COLO829 (cell line): ENCODE data around the gene SNHG17.
A peak's percentile ranks its signal among the peaks of the same experiment; 100 is the strongest.
"Not testable (repeated sequence)": the region's sequence is repeated elsewhere in the genome, so short reads cannot be mapped to it uniquely, and the experiment has no call there.

Source experiments
- DNase-seq: peaks from one replicate; pipeline ENCODE4 v3.0.0; 2012; ENCODE audit warnings: low spot score

Gene SNHG17

DNA sequence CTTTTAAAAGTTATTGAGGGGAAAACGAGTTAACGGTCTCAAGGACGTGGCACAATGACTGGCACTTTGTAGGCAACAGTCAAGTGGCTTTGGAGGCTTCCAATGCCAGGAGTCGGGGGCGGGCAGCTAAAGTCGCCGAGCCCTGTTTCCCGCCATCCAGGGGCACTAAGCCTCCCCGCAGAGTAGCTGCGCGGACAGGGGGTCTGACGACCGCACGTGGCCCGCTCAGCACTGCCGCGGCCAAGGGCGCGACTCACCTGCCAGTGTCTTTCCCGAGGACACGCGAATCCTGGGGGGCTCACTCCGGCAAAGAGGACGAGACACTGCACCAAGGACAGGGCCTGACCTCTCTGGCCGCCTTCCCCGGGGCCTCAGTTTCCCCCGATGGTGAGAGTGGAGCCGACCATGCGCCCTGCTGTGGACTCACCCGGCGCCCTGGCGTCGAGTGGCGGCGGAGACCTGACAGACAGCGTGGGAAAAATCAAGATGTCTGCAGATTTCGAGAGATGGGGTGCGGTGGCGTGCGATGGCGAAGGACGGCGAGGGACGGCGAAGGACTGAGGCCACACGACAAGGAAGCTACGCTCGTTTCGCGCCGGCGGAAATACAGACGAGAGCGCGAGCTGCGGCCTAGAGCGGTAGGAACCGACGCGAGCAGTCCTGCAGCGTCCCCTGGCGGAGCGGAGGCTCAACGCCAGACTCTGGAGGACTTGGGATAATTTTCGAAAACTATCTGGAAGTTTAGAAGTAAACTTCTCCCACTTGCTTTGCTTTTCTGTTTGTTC is at the start of gene SNHG17:
SNHG17 (minus strand) TSS at position 559 of the 785 bp plus-strand sequence.
- DNase-seq, result peak; percentile 59

DNA sequence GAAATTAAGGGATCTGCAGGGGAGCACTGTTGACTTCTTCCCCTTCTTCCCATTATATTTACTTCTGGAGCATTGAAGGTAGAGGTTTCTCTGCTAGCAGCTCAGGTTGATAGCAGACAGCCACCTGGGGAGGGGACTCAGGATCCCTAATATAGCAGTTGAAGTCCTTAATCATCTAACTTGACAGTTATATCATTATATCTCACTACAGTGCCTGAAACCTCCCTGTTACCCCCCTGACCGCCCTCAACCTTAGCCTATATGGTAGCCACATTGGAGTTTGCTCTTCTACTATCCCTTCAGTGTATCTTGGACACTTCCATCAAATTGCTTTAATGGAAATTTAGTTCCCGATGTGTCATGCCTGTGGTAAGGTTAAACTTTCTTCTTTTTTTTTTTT is 44.5 kb upstream of the SNHG17 start:
- DNase-seq, result no peak

DNA sequence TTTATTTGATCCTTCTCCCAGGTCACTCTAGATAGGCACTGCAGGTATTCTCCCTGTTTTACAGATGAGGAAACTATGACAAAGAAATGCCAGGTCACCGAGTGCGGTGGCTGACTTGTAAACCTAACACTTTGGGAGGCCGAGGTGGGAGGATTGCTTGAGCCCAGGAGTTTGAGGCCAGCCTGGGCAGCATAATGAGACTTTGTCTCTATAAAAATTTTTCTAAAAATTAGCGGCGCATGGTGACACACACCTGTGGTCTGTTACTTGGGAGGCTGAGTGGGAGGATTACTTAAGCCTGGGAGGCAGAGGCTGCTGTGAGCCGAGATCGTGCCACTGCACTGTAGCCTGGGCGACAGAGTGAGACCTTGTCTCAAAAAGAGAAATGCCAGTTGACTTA is 42.6 kb upstream of the SNHG17 start:
- no peak for DNase-seq

DNA sequence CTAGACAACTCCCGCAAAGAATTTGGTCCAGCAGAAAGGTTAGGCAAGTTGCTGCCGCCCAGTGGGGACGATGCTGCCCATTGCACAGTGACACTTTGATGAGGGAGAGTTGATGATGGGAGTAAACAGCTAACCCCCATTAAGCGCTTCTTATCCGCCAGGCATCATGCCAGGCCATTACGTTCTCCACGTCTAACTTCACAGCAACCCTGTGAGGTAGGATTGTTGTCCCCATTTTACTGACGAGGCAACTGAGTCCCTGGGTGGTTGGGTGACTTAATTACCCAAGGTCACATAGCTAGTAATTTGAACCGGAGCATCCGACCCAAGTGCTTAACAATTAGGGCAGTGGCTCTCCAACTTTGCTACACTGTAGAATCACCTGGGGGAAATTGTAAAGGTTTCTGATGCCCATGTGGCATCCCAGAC is 38.3 kb upstream of the SNHG17 start:
- DNase-seq, result no peak

DNA sequence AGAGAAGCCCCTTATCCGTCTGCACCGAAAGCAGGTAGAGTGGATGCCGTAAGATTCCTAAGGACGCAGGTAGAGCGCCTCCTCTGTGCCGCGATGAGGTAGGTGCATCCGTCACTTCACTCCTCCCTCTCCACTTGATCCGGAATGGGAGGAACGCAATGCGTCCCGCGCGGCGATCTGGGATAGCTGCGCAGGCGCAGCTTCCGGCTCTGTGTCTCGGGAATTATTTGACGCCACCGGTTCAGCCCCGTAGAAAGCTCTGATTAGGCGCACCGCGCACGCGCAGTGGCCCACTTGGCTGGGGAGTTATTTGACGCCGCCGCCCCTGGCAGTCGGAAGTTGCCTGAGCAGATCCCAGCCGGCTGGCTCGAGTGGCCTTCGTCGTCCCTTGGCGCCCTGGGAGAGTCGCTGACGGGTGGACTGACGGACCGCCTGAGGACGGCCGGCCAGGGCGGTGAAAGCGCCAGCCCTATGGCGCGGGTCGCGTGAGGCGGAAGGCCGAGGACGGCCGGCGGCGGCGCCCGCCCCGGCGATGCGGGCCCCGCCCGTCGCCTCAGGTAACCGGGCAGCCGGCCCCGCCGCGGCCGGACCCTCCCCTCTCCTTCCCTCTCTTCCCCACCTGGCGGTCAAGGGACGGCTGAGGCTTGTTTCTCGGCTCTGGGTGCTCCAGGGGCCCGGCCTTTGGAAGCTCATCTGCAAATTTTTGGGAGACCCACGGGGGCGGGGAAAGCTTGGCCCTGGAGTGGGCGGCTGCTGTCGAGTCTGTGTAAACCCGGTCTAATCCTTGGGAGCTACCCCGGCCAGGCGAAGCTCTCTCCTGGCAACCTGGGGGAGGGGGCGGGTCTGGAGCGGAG is 37.6 kb upstream of the SNHG17 start, which contains the start of gene RALGAPB:
RALGAPB (plus strand) TSS at position 331 of the 854 bp plus-strand sequence. CDS start 15,590 bp downstream, outside the sequence.
- DNase-seq, result peak; percentile 99

DNA sequence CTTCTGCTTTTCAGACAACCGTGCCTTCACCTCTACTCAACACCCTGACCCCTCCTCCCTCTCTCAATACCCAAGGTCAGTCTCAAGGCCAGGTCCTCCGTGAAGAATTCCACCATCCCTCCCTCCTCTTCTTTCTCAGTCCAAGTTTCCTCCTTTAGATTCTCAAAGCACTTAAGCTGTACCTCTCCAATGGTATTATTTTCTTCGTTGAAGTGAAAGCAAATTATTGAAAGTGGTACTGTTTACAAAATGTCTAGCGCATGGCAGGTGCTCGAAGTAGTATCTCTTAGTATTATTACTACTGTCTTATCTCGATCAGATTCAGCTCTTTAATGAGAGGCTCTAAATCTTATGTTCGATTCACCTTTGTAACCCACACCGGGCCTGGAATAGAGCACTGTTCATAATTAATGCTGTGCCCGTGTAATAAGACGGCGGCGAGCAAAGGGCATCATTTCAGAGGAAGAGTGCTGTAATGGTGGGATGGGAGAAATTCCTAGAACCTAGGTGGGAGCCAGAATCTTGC is 36.9 kb upstream of the SNHG17 start:
- DNase-seq, result no peak

DNA sequence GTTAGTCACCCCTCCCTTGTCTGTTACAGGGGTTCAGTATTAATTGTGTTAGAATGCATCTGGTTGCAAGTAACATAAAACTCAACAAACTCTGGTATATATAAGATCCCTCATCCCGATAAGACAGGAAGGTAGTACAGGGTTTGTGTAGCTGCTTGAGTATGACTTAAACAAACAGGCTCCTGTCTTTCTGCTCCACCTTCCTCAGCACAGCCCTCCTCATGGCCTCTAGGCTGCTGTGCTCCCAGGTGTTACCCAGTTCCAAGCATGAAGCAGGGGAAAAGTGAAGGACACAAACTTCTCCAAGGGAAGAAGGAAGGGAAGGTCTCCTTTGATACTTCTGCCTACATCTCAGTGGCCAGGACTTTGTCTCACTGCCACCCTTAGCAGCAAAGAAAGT is 36.1 kb upstream of the SNHG17 start:
- DNase-seq, result no peak

DNA sequence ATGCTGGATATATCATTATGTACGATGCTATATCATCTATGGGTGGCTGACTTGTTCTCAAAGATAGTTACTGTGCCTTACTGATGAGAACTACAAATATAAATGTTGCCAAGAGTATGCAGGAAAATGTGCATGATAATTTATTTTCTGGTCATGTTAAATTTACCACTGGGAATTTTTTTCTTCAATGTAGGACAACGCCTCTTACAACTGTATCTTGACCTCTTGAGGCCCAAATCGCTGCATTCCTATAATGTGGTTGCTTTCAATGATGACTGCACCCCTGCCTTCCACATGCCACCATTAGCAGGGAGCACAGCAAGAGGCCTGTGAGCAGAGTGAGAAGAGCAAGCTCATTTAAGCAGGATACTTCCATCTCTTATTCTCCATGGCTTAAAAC is 31.9 kb upstream of the SNHG17 start:
- no peak for DNase-seq

DNA sequence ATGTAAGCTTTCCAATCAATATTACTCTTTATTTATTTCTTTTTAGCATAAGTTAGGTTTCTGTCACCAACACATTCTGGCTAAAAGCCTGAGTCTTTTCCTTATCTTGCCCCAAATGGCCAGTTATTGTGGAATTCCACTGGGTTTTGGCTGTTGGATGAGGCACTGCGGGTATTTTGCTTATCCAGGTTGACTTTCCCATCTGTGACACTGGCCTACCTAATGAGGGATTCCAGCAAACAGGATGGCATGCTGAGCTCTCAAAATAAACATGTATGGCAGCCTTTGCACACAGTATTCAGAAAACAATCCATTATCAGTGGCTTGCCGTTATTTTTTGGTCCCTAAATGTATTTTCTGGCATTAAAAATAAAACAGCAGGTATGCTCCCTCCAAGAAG is 31.0 kb upstream of the SNHG17 start:
- DNase-seq, result no peak

DNA sequence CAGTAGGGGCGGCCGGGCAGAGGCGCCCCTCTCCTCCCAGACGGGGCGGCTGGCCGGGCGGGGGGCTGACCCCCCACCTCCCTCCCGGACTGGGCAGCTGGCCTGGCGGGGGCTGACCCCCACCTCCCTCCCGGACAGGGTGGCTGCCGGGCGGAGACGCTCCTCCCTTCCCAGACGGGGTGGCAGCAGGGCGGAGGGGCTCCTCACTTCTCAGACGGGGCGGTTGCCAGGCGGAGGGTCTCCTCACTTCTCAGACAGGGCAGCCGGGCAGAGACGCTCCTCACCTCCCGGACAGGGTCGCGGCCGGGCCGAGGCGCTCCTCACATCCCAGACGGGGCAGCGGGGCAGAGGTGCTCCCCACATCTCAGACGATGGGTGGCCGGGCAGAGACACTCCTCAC is 26.4 kb upstream of the SNHG17 start:
- not testable (repeated sequence) for DNase-seq

DNA sequence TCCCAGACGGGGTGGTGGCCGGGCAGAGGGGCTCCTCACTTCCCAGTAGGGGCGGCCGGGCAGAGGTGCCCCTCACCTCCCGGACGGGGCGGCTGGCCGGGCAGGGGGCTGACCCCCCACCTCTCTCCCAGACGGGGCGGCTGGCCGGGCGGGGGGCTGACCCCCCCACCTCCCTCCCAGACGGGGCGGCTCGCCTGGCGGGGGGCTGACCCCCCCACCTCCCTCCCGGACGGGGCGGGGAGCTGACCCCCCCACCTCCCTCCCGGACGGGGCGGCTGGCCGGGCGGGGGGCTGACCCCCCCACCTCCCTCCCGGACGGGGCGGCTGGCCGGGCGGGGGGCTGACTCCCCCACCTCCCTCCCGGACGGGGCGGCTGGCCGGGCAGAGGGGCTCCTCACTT is 26.0 kb upstream of the SNHG17 start:
- DNase-seq, result not testable (repeated sequence)

DNA sequence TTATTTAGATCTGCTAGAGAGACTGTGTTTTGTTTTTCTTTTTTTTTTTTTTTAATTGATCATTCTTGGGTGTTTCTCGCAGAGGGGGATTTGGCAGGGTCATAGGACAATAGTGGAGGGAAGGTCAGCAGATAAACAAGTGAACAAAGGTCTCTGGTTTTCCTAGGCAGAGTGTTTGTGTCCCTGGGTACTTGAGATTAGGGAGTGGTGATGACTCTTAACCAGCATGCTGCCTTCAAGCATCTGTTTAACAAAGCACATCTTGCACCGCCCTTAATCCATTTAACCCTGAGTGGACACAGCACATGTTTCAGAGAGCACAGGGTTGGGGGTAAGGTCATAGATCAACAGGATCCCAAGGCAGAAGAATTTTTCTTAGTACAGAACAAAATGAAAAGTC is 25.5 kb upstream of the SNHG17 start:
- not testable (repeated sequence) for DNase-seq

DNA sequence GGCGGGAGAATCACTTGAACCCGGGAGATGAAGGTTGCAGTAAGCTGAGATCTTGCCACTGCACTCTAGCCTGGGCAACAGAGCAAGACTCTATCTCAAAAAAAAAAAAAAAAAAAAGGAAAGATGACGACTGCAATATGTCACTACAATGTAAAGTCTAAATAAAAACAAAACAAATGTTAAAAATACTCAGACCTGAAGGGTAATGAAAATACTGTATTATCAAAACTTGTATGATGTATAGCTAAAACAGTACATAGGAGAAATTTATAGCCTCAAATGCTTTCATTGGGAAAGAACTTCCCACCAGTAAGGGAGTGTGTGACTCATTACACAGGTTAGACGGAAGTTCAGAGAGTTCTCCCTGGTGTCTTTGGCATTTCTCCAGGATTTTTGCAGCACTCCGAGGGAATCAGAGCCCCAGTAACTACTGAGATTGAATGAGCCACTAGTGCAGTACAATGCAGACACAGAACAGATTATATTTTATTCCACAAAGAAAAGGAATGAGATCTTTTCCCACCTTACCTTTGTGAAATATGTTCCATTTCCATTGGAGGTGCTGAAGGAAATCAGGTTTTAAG is 25.0 kb upstream of the SNHG17 start:
- peak; percentile 59 for DNase-seq

DNA sequence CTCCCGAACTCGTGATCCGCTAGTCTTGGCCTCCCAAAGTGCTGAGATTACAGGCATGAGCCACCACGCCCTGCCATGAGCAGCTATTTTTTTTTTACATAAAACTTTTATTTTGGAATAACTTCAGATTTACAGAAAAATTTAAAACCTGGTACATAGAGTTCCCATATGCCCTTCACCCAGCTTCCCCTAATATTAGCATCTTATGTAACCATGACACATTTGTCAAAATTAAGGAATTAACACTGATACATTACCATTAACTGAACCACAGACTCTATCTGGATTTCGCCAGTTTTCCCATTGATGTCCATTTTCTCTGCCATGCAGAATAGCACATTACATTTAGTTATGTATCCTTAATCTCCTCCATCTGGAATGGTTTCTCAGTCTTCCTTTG is 23.2 kb upstream of the SNHG17 start:
- no peak for DNase-seq

DNA sequence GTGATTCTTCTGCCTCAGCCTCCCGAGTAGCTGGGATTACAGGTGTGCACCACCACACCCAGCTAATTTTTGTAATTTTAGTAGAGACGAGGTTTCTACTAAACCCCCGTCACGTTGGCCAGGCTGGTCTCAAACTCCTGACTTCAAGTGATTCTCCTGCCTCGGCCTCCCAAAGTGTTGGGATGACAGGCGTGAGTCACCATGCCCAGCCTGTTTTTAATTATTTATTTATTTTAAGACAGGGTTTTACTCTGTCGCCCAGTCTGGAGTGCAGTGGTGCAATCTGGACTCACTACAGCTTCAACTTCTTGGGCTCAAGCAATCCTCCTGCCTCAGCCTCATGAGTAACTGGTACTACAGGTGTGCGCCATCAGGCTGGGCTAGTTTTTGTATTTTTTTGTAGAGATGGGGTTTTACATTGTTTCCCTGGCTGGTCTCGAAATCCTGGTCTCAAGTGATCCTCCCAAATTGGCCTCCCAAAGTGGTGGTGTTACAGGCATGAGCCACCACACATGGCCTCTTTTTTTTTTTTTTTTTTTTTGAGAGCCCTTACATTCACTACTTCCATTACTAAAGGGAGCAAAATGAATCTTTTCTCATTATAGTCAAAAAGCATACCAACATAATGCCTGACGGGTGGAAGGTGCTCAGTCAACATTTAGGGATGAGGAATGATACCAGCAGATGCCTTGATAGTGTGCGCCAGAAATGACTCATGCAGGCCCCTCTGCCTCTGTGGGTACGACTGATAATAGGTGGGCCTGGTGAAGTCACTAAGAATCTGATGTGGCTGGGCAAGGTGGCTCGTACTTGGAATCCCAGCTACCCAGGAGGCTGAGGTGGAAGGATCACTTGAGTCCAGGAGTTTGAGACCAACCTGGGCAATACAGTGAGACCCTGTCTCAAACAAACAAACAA is 19.7 kb upstream of the SNHG17 start:
- no peak for DNase-seq

DNA sequence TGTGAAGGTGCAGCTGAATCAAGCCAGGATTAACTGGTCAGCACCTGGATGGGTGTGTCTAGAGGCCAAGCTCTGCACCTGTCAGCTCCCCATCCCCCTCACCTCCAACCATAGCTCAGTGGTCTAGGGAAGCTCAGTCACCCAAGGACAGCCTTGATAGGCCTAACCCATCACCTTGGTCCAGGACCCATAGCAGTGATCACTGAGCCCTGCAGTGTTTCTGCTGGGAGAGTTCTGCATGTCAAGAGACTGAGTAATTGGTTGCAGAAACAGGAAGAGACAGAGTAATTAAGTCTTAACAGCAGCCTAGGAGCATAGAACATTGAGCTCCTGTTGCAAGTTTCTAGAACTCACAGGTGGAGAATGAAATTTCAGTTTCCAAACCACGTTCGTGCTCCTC is 18.8 kb upstream of the SNHG17 start:
- no peak for DNase-seq

DNA sequence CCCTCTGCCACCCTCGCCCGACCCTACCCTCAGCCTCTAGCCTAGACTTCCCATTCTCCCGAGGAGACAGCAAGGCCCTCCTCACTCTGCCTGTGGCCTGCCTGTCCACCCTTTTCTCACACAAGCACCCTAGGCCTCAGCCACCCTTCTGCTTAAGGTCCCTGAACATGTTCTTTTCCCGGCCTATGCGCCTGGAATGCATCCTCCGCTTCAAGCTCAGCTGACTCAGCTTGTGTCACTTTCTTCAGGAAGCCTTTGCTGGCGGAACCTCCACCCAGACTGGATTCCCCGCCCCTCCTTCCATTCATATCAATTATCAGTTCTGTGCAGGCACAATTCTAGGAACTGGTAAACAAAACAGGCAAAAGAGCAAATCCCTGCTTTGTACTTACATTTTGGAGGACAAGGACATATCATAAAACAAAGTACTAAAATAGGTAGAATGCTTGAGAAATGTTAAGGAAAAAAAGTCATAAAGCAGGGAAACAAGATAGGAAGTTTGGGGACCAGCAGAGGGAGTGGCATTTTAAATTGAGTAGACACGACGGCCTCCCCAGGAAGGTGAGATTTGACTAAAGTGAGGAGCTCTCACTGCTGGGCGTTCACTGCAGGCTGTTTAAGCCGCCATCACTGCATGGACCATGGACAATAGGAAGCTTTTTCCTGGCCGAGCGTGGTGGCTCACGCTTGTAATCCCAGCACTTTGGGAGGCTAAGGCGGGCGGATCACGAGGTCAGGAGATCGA is 17.9 kb upstream of the SNHG17 start:
- no peak for DNase-seq

DNA sequence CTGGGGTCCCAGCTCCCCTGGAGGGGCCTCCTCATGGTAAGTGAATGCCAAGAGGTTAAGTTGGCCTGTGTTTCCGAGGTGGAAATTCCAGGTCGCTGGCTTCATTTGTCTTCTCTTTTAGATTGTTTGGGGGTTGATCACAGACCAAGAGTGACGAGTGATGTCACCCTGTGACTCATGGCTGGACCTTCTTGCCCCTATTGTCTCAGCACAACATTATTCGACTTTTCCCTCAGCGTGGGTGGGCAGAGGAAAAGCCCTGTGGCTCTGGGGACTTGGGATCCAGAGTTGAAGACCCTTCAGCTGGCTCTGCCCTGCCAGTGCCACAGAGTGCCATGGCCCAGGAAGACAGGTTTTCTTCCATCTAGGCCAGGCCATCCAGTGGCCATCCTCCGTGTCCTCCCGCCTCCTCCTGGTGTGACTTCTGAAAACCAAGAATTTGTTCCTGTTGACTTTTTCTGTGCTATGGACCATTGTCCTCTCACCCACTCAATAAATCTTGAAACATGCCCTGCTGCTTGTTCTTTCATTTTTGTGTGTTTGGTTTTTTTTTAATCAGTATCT is 15.4 kb upstream of the SNHG17 start:
- DNase-seq, result no peak

DNA sequence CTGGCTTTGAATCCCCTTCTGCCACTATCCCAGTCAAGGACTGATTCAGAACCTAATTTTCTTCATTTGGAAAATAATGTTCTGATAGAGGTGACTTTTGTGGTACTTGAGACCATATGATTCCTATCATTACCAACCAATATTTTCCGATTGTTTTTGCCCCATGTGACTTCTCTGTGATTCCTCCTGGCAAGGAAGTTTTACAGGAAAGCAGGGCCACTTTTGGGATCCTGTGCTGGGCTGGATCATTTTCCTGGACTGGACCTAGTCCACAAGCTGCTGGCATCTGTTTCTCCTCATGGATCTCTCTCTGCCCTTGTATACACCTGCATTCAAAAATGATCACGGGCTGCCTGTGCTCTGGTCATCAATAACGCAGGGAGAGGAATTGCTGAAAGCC is 13.9 kb upstream of the SNHG17 start:
- DNase-seq, result no peak

DNA sequence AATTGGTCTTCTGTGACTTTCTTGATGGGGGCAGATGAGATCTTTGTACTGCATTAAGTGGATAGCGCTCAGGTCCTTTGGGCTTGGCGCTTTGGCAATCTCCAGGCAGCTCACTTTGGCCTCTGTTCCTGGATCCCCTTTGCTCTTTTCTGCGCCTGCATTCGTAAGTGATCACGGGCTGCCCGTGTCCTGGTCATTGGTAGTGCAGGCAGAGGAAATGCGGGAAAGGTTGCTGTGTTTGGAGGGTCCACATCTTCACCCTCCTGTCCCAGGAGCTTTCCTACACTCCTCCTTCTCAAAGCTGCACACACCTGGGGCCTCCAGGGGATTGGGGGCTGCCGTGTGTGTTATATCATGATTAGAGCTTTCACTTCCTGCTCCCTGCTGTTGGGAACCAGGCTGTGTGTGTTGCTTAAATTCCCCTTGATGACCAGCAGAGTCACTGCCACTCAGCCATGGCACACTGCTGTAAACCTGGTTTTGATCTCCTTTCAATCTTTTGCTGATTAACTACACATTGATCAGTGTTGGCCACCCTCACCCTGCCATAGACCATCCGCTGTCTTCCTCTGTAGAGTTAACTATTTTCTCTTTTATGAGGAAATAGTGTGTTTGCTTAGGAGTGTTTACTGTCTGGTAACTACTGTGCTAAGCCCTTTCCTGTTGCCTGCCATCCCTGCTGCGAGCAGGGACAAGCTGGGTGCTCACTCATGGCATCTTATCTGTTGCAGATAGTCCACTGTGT is 13.0 kb upstream of the SNHG17 start:
- DNase-seq, result no peak
